Psoas muscle (tissue), 8 donors: Measurements from ENCODE around the gene MTPN. TPM values are rescaled to one million over a fixed set of nuclear protein-coding genes. Genes with fewer than 3 reads are reported as not detected.

Experiments
- ATAC-seq, 4 donors: fragments of 200-7000 bp; cut with Tn5 transposase; one replicate each; pipeline ENCODE4 v1.9.1; 2020; ENCODE audit warnings: moderate library complexity in 3 of 4, mild to moderate bottlenecking in 2 of 4
- DNase-seq, 2 donors: peaks; one replicate each; pipeline ENCODE4 v3.0.0-alpha.2; 2020
- H3K27ac ChIP-seq: fragments of 200-600 bp; one replicate; pipeline ENCODE4 v1.8.0; 2022
- H3K27me3 ChIP-seq, 3 donors: fragments of 200-600 bp in 1 of 3; one replicate each; pipeline versions ENCODE4 v1.6.1 to v1.8.0; 2013 to 2022; ENCODE audit warnings: low read length in 2 of 3, mild to moderate bottlenecking in 2 of 3, moderate library complexity in 1 of 3; ENCODE audit not compliant: insufficient read depth in 3 of 3
- H3K36me3 ChIP-seq, 2 donors: fragments of 200-600 bp in 1 of 2; one replicate each; pipeline versions ENCODE4 v1.6.1 to v1.8.0; 2013 to 2022; ENCODE audit warnings: low read depth in 1 of 2, mild to moderate bottlenecking in 1 of 2, moderate library complexity in 1 of 2; ENCODE audit not compliant: insufficient read depth in 1 of 2
- H3K4me1 ChIP-seq: fragments of 200-600 bp; one replicate; pipeline ENCODE4 v1.8.0; 2022
- H3K4me3 ChIP-seq: fragments of 200-600 bp; one replicate; pipeline ENCODE4 v1.8.0; 2022; ENCODE audit warnings: mild to moderate bottlenecking
- H3K9me3 ChIP-seq: fragments of 200-600 bp; one replicate; pipeline ENCODE4 v1.8.0; 2022
- CTCF ChIP-seq: fragments of 200-600 bp; IDR thresholded peaks from one replicate; pipeline ENCODE4 v1.8.0; 2022; ENCODE audit warnings: antibody characterized with exemption
- WGBS, 3 donors: extraction: QIAGEN DNeasy Blood & Tissue Kit; methylation state at CpG; one replicate each; pipeline versions ENCODE4 v1.1.6 to v1.1.7; 2013; 5-methylcytosine and 5-hydroxymethylcytosine counted together
- intact Hi-C, 2 donors: fragments of 100-400 bp; cut with DNase I; formaldehyde crosslinking; loops; one replicate each; pipeline versions ENCODE4 v1.11.0 to v1.14.2; 2022
- polyA plus RNA-seq, 3 donors: library from polyadenylated mRNA; stranded (reverse); fragments of 200-250 nt; gene quantifications; one replicate each; pipeline ENCODE4 v1.2.3, GENCODE V29; 2013
- total RNA-seq, 4 donors: library from RNA; stranded (reverse); fragmentation: NEBNext Ultra II Directional in 2 of 4; extraction: Animal tissue kit (Norgen Biotek cat#: 25700) in 2 of 4; gene quantifications; one replicate each; pipeline versions ENCODE4 v1.2.1 to v1.2.4, GENCODE V29; 2021 to 2023
- donor health status: healthy with polysubstance abuse.
- donor health status: DM: no; HTN: no; CAD: no; lungs with moderate emphysema.
- donor health status: Bipolar disorder and iron deficiency.
- donor health status: healthy.
- donor health status: DM: yes; HTN: yes; CAD: no.
- donor health status: DM: no; HTN: no; CAD: no.
- donor health status: DM: no; HTN: no; CAD: no.
- donor health status: DM: yes; HTN: yes; CAD: no.

Gene MTPN
- total and polyA plus RNA-seq, 7 donors: 41.4 to 107 (median 62.4) TPM

GRCh38 chr7:135956393-135956792 lies 20.8 kb downstream of the MTPN start:
- peak overlapping the region; percentile 50 for H3K27ac ChIP-seq
- DNase-seq (no peak), ATAC-seq (peak in 3 of 4 donors; percentile 65 to 76 (median 76))
- intact Hi-C loops: no loop called here
- peaks cover 23% of the 10 kb centered on the region for H3K4me1 ChIP-seq
- no peaks in the 10 kb centered on the region for H3K9me3 ChIP-seq
- WGBS, 3 donors: 62 to 89% (median 71%) methylated on average over 2 of the region's 2 CpGs
- H3K36me3 ChIP-seq: peaks cover 0 to under 1% of the 10 kb centered on the region in 2 donors
- no peak for TF ChIP-seq CTCF
- no peak overlapping the region for H3K4me3 ChIP-seq
- H3K27me3 ChIP-seq: no peaks in the 10 kb centered on the region

GRCh38 chr7:135950972-135951371 lies 26.2 kb downstream of the MTPN start:
- H3K27me3 ChIP-seq: no peaks in the 10 kb centered on the region
- WGBS, 3 donors: 38 to 66% (median 59%) methylated on average over 2 of the region's 2 CpGs
- ATAC-seq (peak; percentile 80 to 96 (median 92)), DNase-seq (no peak)
- no peak overlapping the region for H3K4me3 ChIP-seq
- H3K9me3 ChIP-seq: no peaks in the 10 kb centered on the region
- H3K36me3 ChIP-seq: peaks cover 0 to 29% of the 10 kb centered on the region in 2 donors
- intact Hi-C loops: no loop called here
- H3K4me1 ChIP-seq: peaks cover 41% of the 10 kb centered on the region
- no peak for TF ChIP-seq CTCF
- peak overlapping the region; percentile 75 for H3K27ac ChIP-seq

GRCh38 chr7:135950429-135950828 lies 26.7 kb downstream of the MTPN start:
- ATAC-seq: no peak
- Histone ChIP-seq H3K36me3 (peaks cover 0 to 29% of the 10 kb centered on the region in 2 donors), H3K9me3 (no peaks in the 10 kb centered on the region), H3K27ac (peak overlapping the region; percentile 75), H3K4me1 (peaks cover 43% of the 10 kb centered on the region), H3K27me3 (no peaks in the 10 kb centered on the region), H3K4me3 (peak overlapping the region; percentile 4)
- TF ChIP-seq CTCF: no peak
- intact Hi-C loops: no loop called here
- DNase-seq: no peak

GRCh38 chr7:135946289-135947055 lies 30.7 kb downstream of the MTPN start:
- H3K4me3 ChIP-seq: no peak overlapping the region
- peak in 2 of 4 donors; percentile 48 to 56 for ATAC-seq

More at GRCh38 chr7:135946289-135947055, 30.7 kb downstream of the MTPN start:
- no peaks in the 10 kb centered on the region for H3K27me3 ChIP-seq
- H3K9me3 ChIP-seq: no peaks in the 10 kb centered on the region
- TF ChIP-seq CTCF: no peak
- 56 to 69% (median 62%) methylated on average over 3 of the region's 3 CpGs for WGBS, 3 donors
- H3K36me3 ChIP-seq: peaks cover 0 to 29% of the 10 kb centered on the region in 2 donors
- intact Hi-C loops: no loop called here
- H3K27ac ChIP-seq: no peak overlapping the region
- no peak for DNase-seq
- peaks cover 58% of the 10 kb centered on the region for H3K4me1 ChIP-seq
